HEK293 (cell line): Measurements from ENCODE around the gene TNP2.

Experiments used
- HOXD13 ChIP-seq: sonication (generic); formaldehyde crosslinking; IDR thresholded peaks from 2 replicates; pipeline ENCODE4 v1.8.0; 2022; ENCODE audit warnings: missing genetic modification reagents, borderline replicate concordance
- MYNN ChIP-seq: fragments of 450-650 bp; formaldehyde crosslinking; IDR thresholded peaks from 2 replicates; pipeline ENCODE4 v1.5.1; 2016; ENCODE audit warnings: missing biosample characterization, missing genetic modification characterization, borderline replicate concordance
- REPIN1 ChIP-seq: fragments of 450-650 bp; formaldehyde crosslinking; IDR thresholded peaks from 2 replicates; pipeline ENCODE4 v1.5.1; 2017; ENCODE audit warnings: missing biosample characterization, missing genetic modification characterization, low read depth
- SP3 ChIP-seq: fragments of 450-650 bp; formaldehyde crosslinking; IDR thresholded peaks from 2 replicates; pipeline ENCODE4 v1.5.1; 2016; ENCODE audit warnings: missing biosample characterization, missing genetic modification characterization
- ZNF138 ChIP-seq: fragments of 450-650 bp; formaldehyde crosslinking; IDR thresholded peaks from 2 replicates; pipeline ENCODE4 v1.5.1; 2016; ENCODE audit warnings: missing biosample characterization, missing genetic modification characterization, borderline replicate concordance
- ZNF24 ChIP-seq: fragments of 450-650 bp; formaldehyde crosslinking; IDR thresholded peaks from 2 replicates; pipeline ENCODE4 v1.5.1; 2016; ENCODE audit warnings: missing biosample characterization, missing genetic modification characterization
- ZNF274 ChIP-seq, 2 experiments: fragments of 200-500 bp in 1 of 2; fragments of 450-650 bp in 1 of 2; sonication (Bioruptor generic) in 1 of 2; formaldehyde crosslinking in 1 of 2; IDR thresholded peaks; 2 replicates each; pipeline versions ENCODE4 v1.5.1 to v1.6.1; 2014 to 2016; ENCODE audit warnings: borderline replicate concordance in 1 of 2, inconsistent platforms in 1 of 2, low read length in 1 of 2, missing biosample characterization in 1 of 2, missing genetic modification characterization in 1 of 2
- ZNF292 ChIP-seq: fragments of 450-650 bp; formaldehyde crosslinking; IDR thresholded peaks from 2 replicates; pipeline ENCODE4 v1.5.1; 2016; ENCODE audit warnings: low read depth, missing biosample characterization, missing genetic modification characterization, borderline replicate concordance
- ZNF596 ChIP-seq: fragments of 450-650 bp; IDR thresholded peaks from 2 replicates; pipeline ENCODE4 v1.5.0; 2018; ENCODE audit warnings: missing biosample characterization, mild to moderate bottlenecking, missing genetic modification characterization, moderate library complexity
- ZNF600 ChIP-seq: fragments of 450-650 bp; formaldehyde crosslinking; IDR thresholded peaks from 2 replicates; pipeline ENCODE4 v1.5.1; 2016; ENCODE audit warnings: missing biosample characterization, missing genetic modification characterization
- ZNF639 ChIP-seq: fragments of 450-650 bp; formaldehyde crosslinking; IDR thresholded peaks from 2 replicates; pipeline ENCODE4 v1.5.1; 2016; ENCODE audit warnings: missing biosample characterization, missing genetic modification characterization
- ZNF701 ChIP-seq: fragments of 450-650 bp; formaldehyde crosslinking; IDR thresholded peaks from 2 replicates; pipeline ENCODE4 v1.5.1; 2016; ENCODE audit warnings: missing biosample characterization, missing genetic modification characterization
- TF ChIP-seq, protein P1 (sequence below): fragments of 450-650 bp; formaldehyde crosslinking; IDR thresholded peaks from 2 replicates; pipeline ENCODE4 v1.5.1; 2016; ENCODE audit warnings: missing biosample characterization, missing genetic modification characterization
- TF ChIP-seq, protein P2 (sequence below): fragments of 450-650 bp; formaldehyde crosslinking; IDR thresholded peaks from 2 replicates; pipeline ENCODE4 v1.5.1; 2016; ENCODE audit warnings: missing biosample characterization, missing genetic modification characterization

- TF ChIP-seq, protein P1, sequence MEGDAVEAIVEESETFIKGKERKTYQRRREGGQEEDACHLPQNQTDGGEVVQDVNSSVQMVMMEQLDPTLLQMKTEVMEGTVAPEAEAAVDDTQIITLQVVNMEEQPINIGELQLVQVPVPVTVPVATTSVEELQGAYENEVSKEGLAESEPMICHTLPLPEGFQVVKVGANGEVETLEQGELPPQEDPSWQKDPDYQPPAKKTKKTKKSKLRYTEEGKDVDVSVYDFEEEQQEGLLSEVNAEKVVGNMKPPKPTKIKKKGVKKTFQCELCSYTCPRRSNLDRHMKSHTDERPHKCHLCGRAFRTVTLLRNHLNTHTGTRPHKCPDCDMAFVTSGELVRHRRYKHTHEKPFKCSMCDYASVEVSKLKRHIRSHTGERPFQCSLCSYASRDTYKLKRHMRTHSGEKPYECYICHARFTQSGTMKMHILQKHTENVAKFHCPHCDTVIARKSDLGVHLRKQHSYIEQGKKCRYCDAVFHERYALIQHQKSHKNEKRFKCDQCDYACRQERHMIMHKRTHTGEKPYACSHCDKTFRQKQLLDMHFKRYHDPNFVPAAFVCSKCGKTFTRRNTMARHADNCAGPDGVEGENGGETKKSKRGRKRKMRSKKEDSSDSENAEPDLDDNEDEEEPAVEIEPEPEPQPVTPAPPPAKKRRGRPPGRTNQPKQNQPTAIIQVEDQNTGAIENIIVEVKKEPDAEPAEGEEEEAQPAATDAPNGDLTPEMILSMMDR (tag by site-specific recombination) = no peak
- no peak for TF ChIP-seq MYNN
- TF ChIP-seq ZNF274 (IDR thresholded peaks at IDR 0.05; ENCODE audit: low read length) = no peak
- no peak for TF ChIP-seq ZNF274 (tag by site-specific recombination; IDR thresholded peaks at IDR 0.05; ENCODE audit: borderline replicate concordance)
- TF ChIP-seq, protein P2, sequence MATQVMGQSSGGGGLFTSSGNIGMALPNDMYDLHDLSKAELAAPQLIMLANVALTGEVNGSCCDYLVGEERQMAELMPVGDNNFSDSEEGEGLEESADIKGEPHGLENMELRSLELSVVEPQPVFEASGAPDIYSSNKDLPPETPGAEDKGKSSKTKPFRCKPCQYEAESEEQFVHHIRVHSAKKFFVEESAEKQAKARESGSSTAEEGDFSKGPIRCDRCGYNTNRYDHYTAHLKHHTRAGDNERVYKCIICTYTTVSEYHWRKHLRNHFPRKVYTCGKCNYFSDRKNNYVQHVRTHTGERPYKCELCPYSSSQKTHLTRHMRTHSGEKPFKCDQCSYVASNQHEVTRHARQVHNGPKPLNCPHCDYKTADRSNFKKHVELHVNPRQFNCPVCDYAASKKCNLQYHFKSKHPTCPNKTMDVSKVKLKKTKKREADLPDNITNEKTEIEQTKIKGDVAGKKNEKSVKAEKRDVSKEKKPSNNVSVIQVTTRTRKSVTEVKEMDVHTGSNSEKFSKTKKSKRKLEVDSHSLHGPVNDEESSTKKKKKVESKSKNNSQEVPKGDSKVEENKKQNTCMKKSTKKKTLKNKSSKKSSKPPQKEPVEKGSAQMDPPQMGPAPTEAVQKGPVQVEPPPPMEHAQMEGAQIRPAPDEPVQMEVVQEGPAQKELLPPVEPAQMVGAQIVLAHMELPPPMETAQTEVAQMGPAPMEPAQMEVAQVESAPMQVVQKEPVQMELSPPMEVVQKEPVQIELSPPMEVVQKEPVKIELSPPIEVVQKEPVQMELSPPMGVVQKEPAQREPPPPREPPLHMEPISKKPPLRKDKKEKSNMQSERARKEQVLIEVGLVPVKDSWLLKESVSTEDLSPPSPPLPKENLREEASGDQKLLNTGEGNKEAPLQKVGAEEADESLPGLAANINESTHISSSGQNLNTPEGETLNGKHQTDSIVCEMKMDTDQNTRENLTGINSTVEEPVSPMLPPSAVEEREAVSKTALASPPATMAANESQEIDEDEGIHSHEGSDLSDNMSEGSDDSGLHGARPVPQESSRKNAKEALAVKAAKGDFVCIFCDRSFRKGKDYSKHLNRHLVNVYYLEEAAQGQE = no peak
- TF ChIP-seq ZNF138 = no peak
- no peak for TF ChIP-seq ZNF701 (tag by site-specific recombination)
- TF ChIP-seq HOXD13 = no peak
- TF ChIP-seq ZNF24 (tag by site-specific recombination) = no peak
- no peak for TF ChIP-seq ZNF600
- TF ChIP-seq REPIN1 = no peak
- no peak for TF ChIP-seq SP3 (tag by site-specific recombination)
- TF ChIP-seq ZNF596 (tag by site-specific recombination) = no peak
- no peak for TF ChIP-seq ZNF639 (tag by site-specific recombination)
- no peak for TF ChIP-seq ZNF292 (tag by site-specific recombination)
Measured at GRCh38 chr16:11248133-11248532, 21.0 kb downstream of the TNP2 start.
